NB4 (cell line): ENCODE data around the gene MAP3K2.

Experiments used
- CTCF ChIP-seq: IDR thresholded peaks from one replicate; pipeline ENCODE4 v1.5.1; 2012; ENCODE audit warnings: low read depth, low read length
- MAX ChIP-seq: IDR thresholded peaks from 2 replicates; pipeline ENCODE4 v1.6.1; 2011; ENCODE audit warnings: low read depth, low read length
- MYC ChIP-seq: IDR thresholded peaks from 2 replicates; pipeline ENCODE4 v1.6.1; 2011; ENCODE audit warnings: low read depth, low read length
- POLR2A ChIP-seq: IDR thresholded peaks from 2 replicates; pipeline ENCODE4 v1.6.1; 2011; ENCODE audit warnings: mild to moderate bottlenecking; ENCODE audit not compliant: insufficient read length; ENCODE audit errors: extremely low read depth

- no peak for TF ChIP-seq CTCF
- TF ChIP-seq POLR2A = no peak
- TF ChIP-seq MYC = no peak
- TF ChIP-seq MAX = no peak
Observed at GRCh38 chr2:127408807-127409099, 21.0 kb upstream of the MAP3K2 start.
